Stimulated activated CD4-positive, alpha-beta T cell treated with anti-CD3 and anti-CD28 coated beads, Interleukin-4, amount 100 ng/mL, for 48 hours (primary cell): ENCODE measurements around the gene PLAGL1.
"Not testable (repeated sequence)": the region's sequence is repeated elsewhere in the genome, so short reads cannot be mapped to it uniquely, and the experiment has no call there.

ENCODE experiments used
- DNase-seq, 2 donors: peaks; one replicate each; pipeline ENCODE4 v3.0.0-alpha.2; 2020; ENCODE audit warnings: low read depth in 2 of 2

Gene PLAGL1

DNA sequence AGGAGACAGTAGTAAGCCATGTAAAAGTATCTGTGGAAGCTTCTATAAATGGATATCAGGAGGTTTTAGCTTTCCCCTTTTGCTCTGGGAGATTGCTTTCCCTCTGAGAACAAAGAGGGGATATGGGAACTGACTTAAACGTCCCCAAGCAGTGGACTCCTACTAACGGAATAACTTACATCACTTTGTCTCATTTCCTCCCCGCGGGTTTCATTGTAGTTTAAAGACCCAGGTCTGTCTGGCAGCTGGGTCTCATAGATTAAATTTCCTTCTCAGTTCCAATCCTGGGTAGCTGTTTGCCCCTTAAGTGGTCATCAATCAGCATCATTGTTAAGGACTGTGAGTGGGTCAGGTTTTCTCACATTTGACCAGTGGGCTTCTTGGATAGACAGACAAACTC lies 68.7 kb downstream of the PLAGL1 start:
- DNase-seq: no peak

GRCh38 chr6:143937668-143937970 lies 70.4 kb downstream of the PLAGL1 start:
- no peak for DNase-seq

GRCh38 chr6:143936778-143937667 lies 71.0 kb downstream of the PLAGL1 start:
- no peak for DNase-seq

- DNase-seq: no peak
Observed at GRCh38 chr6:143936347-143936746, 71.7 kb downstream of the PLAGL1 start.

DNA sequence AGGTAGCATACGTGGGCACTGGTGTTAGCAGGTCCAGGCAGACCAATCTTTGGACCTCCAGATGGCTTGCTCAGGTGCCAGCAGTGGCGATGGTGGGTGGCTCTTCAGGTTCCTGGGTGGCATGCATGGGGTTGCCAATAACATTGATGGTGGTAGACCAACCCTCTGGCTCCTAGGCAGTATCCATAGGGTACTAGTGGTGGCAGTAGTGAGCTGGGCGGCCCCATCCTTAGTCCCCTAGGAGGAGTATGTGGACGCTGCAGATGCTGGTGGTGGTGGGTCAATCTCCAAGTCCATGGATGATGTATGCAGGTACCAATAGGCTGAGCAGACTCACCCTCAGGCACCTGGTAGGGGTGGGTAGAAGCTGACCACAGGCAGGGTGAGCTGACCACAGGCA lies 73.2 kb downstream of the PLAGL1 start:
- no peak for DNase-seq

- DNase-seq: no peak
Observed at GRCh38 chr6:143934331-143934730, 73.7 kb downstream of the PLAGL1 start.

GRCh38 chr6:143929975-143930374 lies 78.1 kb downstream of the PLAGL1 start:
- no peak for DNase-seq

- no peak for DNase-seq
Observed at GRCh38 chr6:143928853-143929252, 79.2 kb downstream of the PLAGL1 start.

GRCh38 chr6:143917026-143917425 lies 91.0 kb downstream of the PLAGL1 start:
- not testable (repeated sequence) for DNase-seq

DNA sequence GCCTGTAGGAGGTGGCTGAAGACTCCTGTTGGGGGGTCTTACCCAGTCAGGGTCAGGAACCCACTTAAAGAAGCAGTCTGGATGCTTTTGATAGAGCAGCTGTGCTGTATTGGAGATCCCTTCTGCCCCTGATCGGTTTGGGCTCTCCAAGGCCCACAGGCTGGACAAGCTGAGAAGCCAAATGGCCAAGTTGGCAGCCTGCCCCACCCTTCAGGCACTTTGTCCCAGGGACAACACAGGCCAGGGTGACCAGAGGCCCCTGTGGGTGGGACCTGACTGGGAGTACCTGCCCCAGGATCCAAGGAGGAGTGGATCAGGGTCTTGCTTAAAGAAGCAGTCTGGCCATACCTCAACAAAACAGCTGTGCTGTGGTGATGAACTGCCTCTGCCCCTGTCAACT lies 95.4 kb downstream of the PLAGL1 start:
- no peak for DNase-seq

DNA sequence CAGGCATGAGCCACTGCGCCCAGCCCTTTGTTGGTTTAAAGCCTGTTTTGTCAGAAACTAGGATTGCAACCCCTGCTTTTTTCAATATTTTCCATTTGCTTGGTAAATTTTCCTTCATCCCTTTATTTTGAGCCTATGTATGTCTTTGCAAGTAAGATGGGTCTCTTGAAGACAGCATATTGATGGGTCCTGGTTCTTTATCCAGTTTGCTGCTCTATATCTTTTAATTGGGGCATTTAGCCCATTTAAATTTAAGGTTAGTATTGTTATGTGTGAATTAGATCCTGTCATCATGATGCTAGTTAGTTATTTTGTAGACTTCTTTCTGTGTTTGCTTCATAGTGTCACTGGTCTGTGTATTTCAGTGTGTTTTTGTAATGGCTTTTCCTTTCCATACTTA lies 97.0 kb downstream of the PLAGL1 start:
- no peak for DNase-seq

- no peak for DNase-seq
Observed at GRCh38 chr6:143902827-143903226, 105.2 kb downstream of the PLAGL1 start.

DNA sequence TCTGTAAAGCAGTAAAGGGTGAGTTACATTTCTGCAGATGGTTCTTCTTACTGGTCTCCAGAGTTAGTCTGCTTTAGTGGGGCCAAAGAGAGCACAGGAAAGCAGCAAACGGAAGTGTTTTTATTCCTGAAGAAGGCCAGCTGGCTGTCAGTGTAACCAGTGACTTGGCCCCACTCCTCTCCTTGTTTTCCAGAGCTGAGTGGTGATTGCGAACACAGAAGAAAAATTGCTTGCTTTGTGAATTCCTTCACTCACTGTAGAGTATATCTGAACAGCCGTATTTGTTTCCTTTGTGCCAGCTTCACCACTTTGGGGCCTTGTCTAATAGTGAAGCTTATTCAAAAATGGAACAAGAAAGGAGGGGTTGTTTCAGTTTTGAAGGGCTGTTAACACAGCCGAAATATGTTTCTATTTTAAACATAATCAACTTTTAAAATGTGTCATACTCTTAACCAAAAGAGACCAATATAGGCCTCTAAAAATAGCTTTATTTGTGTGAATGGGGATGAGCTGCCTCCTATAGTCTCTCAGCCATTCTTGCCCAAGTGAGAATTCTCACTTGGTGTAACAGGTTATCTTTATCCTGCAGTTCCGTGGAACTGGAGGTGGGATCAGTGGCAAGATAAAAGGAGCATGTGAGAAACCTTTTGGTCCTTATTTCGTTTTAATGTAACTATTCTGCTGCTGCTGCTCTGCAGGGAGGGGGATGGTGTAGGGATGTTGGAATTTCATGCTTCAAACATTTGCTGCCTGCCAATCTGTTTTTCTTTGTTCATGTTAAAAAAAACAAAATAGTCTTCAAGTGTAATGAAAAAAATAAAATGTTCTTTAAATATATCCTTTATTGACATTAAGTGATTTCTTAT lies 105.9 kb downstream of the PLAGL1 start:
- no peak for DNase-seq

DNA sequence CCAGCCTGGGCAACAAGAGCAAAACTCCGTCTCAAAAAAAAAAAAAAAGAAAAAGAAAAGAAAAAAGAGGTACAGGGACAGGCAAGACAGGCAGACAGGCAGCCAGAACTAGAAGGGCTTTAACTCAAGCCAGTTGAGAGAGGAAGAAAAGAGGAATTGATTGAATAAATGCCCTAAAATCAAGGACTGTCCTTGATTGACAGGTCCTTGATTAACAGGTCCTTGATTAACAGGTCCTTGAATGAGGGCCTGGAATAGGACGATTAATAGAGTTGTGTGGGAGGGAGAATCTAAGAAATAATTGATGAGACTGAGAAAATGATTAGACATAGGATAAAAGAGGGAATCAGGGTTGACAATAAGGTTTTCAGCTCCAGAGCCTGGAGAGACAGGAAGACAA lies 107.7 kb downstream of the PLAGL1 start:
- no peak for DNase-seq

GRCh38 chr6:143896126-143896860 lies 111.8 kb downstream of the PLAGL1 start:
- DNase-seq: no peak

- no peak for DNase-seq
Observed at GRCh38 chr6:143894655-143895054, 113.4 kb downstream of the PLAGL1 start.
